Activated CD4-positive, CD25-positive, alpha-beta regulatory T cell treated with anti-CD3 and anti-CD28 coated beads, Interleukin-2, amount 50 U/mL, for 72 hours (primary cell): ENCODE measurements around the gene STX12.

Experiments
- DNase-seq: peaks from one replicate; pipeline ENCODE4 v3.0.0; 2021

The STX12 gene

DNA sequence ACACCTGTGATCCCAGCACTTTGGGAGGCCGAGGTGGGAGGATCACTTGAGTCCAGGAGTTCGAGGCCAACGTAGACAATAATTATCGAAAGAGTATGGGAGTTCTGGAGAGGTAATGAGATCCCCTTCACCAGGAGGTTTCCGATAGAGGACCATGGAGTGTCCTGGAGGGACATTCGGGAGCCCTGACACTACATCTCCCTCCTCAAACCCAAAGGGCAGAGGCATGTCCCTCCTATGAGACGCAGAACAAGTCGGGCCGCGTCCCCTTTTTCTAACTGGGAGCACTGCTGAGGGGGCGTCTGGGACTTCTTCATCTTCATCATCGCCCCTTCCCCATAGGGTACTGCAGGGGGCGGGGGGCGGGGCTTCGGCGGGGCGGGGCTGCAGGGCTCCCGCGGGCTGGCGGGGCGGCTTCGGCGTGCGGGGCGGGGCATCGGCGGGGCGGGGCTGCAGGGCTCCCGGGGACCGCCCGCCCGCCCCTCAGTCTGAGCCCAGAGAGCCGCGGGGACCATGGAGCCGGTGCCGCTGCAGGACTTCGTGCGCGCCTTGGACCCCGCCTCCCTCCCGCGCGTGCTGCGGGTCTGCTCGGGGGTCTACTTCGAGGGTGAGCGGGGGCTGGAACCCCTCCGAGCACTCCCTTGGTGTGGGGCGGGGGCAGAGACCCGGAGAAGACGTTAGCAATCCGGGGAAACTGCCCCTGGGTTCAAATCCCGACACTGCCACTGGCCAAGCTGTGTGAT lies 99.2 kb downstream of the STX12 start, which contains the start of gene THEMIS2:
THEMIS2 (plus strand) TSS at position 486 of the 743 bp plus-strand sequence; CDS start at position 514, 28 bp downstream.
- DNase-seq = peak; percentile 80

GRCh38 chr1:27872802-27873551 lies 100.0 kb downstream of the STX12 start:
- DNase-seq = peak; percentile 55

- no peak for DNase-seq
Observed at GRCh38 chr1:27873671-27874384, 100.8 kb downstream of the STX12 start.
